DMS 273 (cell line): ENCODE measurements around the gene MANSC4.

Experiments
- DNase-seq: peaks from one replicate; lab custom pipeline; 2025; ENCODE audit not compliant: unreplicated experiment; lab: John Stamatoyannopoulos, UW

MANSC4 gene

DNA sequence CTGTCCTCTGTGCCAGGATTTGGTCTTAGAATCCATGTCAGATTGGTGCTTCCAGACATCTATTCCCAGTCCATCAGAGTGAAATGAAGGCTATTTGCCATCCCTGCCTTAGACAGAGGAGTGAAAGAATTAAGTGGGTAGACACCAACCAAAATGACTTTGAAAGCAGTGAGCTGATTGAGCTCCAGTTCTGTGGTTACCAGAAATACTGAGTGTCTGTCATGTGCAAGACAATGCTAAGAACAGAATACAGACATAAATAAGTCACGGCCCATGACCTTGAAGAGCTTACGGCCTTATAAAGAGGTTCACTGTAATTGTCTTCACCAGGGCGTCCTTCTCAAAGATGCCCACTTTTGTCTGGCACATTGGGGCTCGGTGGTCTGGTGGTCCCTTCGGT lies 21.6 kb upstream of the MANSC4 start:
- DNase-seq = no peak

GRCh38 chr12:27800819-27801218 lies 20.8 kb upstream of the MANSC4 start:
- DNase-seq = no peak

DNA sequence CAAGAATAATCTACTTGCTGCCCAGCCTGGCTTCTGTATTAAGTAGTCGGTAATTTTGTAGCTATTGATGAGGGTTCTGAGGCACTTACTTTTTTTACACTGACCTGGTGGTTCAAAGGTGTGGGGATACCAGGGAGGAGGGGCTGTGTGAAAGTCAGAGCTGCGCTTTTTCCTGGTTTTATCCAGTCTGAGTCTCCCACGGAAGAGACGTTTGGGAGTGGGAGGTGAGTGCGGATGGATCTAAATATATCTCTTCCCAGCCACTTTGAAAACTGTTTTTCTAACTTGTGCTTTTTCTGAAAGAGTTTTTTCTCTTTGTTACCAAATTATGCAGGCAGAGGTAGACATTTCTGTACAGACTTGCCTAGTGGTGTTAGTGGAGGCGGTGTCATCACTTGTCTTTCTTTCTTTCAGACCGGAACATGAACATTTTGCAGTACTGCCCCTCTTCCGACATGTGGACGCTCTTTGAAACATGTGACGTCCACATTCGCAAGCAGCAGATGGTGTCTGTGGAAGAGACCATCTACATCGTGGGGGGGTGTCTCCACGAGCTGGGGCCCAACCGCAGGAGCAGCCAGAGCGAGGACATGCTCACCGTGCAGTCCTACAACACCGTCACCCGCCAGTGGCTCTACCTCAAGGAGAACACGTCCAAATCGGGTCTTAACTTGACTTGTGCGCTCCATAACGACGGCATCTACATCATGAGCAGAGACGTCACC lies 17.4 kb upstream of the MANSC4 start:
- no peak for DNase-seq

DNA sequence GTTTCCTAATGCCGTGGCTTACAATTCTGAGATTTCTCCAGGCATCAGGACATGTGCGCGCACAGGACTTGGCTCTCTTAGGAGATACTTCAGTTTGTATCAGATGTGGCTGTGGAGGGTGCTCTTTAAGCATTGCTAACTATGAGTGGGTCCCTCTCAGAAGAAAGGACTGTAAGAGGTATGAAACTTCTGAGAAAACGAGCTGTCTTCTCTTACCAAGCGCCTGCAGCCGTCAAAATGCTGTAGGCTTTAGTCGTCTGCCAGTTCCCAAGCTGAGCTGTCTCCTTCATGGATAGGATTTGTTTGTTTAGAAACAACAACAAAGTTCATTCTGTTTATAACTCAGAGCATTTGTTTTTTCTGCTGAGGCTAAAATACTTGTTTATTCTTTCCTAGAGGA lies 16.1 kb upstream of the MANSC4 start:
- no peak for DNase-seq

DNA sequence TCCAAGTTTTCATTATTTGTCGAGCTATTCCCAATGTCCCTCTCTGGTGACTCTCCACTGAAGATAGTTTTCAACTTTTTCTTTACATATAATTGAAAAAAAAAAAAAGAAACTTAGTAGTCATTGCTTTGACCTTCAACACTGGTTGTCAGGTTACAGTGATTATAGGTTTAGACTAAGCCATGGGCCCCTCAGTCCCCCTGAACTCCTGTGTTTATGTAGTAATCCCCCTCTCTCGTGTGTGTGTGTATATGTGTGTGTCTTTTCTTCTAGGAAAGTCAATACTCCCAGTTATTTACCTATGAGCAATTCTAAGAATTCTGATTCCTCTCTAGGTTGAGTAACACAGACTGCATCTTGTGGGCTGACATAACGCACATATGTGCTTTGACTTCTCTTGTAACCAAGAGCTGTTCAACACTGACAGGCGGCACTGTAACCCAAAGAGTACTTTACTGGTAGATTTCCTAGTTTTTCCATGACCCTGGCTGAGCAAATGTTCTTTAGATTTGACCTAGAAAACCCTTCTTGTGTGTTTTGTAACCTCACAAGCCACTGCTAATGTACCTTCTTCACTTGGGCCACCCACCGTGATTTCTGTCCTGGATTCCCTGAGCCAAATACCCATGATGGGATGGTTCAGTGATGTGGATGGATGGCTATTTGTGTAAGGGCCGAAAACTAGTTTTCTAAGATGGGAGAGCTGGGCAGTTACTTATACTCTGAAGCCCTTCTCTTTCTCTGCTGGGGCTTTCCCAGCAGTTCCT lies 15.0 kb upstream of the MANSC4 start:
- no peak for DNase-seq

GRCh38 chr12:27790179-27790578 lies 10.1 kb upstream of the MANSC4 start:
- DNase-seq = no peak

DNA sequence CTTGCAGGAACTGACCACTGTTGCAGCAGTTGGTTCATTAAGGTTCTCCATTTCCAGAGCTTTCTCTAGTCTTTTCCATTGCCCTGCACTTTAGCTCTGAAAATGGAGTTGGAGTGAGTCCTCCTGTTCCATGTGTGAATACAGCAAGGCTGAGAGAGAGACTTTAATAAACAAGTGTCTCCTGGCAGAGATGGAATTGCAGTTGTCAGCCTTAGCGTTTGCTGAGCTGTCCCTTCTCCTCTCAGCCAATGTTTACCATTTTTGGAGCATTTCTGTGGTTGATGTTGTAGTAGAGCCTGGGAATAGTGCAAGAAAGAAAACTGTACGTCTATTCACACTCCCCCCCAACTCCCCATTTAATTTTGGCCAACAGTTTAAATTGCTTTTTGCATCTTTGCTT lies 7.5 kb upstream of the MANSC4 start:
- no peak for DNase-seq

- DNase-seq = no peak
These were observed 6.0 kb upstream of the MANSC4 start for GRCh38 chr12:27785882-27786570.

DNA sequence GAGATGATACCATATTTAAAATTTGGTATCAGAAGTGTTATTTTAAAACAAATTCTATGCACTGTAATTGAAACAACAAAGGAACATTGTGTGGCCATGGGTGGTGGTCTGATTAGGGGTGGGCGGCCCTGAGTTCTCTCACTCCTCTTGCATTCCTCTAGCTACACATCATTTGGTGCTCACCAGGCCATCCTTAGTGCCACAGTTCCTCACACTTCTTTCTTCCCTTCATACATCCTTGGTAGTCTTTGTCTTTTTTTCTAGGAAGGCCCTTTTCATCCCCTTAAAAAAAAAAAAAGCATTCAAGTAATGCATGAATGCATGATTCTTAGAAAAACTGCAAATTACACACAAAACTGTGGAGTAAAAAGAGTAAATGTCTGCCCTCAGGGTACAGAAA lies 2.4 kb upstream of the MANSC4 start:
- DNase-seq = no peak

- no peak for DNase-seq
These were observed 1.6 kb upstream of the MANSC4 start for GRCh38 chr12:27781680-27782079.

DNA sequence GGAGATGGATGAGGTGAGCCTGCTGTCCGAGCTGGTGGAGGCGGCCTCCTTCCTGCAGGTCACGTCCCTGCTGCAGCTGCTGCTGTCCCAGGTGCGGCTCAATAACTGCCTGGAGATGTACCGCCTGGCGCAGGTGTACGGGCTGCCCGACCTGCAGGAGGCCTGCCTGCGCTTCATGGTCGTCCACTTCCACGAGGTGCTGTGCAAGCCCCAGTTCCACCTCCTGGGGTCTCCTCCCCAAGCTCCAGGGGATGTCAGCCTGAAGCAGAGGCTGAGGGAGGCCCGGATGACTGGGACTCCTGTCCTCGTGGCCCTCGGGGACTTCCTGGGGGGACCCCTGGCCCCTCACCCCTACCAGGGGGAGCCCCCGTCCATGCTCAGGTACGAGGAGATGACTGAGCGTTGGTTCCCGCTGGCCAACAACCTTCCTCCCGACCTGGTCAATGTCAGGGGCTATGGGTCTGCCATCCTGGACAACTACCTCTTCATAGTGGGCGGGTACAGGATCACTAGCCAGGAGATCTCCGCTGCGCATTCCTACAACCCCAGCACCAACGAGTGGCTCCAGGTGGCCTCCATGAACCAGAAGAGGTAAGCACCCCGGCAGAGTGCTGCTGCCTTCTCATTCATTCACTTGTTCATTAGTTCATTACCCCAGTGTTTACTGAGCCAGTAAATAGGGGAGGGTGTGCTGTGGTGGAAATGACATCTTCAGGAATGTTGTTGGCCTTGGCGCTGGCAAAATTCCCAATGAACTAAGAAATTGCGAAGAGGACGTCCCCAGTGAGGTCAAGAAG lies 774 bp upstream of the MANSC4 start:
- DNase-seq = peak; percentile 44

DNA sequence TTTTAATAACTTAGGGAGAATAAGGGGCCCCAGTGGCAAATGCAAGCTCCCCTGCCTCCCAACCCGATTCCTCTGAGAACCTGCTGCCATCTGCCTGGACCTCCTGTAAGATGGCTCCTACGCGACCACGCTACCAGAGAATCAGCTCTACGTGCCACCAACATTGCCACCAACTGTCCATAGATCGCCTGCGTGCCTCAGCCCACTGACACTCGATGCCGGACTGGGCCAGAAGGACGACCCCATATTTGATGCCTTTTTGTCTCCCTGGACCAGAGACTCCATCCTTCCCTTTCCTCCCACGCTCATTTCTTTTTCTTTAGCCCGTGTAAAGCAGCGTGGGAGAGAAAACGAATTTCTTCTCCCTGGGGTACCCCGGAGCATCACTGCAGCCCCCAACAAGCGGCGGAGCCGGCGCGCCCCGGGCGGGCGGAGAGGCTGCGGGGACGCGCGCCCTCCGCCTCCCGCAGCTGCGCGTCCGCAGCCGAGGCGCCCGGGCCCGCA lies 568 bp downstream of the MANSC4 start:
- DNase-seq = peak; percentile 55

GRCh38 chr12:27778206-27778605 lies 1.8 kb downstream of the MANSC4 start:
- DNase-seq = no peak

DNA sequence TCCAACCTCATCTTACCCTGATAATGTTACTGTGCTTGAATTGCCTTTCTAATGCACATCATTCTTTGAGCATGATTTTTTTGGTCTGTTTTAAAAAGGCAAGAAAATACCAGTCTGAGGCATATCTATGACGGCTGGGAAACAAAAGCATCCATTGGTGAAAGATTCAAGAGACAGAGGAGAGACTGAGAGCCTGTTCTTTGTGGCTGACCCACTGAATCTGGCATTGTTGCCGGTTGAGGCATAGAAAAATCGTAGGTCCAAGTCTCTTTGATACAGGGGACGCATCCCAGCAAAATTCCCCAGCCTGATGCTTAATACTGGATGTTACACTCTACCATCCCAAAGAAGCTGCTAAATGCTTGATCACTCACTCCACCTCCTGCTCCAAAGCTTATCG lies 2.9 kb downstream of the MANSC4 start:
- DNase-seq = no peak

DNA sequence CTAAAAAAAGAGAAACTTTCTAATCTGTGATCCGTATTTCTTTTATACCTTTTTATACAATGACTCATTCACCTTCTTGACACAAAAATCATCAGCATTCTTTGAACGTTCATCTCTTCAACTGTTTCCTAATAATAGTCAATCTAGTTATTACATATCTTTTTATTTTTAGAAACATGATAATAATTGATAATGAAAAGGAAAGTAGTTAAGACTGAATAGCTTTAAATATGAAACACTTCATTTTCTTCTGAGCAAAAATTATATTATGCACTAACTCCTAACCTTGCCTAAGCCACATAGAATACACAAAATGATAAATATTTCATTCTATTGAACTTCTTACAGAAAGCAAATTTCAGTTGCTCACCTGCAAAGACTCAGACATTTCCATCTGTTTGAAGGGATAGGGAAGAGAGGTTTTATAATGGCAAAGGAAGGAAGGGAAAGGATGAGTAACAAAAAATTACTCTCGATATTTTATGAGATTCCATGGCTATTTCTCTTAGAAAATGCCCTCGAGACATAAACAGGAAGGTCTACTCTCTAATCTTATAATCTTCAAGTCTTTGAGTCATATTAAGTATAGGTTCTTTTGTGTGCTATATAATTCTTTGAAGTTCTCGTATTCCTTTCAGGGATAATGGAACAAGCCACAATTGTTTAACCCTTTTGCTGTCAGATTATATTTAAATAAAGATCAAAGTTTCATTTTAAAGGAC lies 7.5 kb downstream of the MANSC4 start:
- DNase-seq = no peak

DNA sequence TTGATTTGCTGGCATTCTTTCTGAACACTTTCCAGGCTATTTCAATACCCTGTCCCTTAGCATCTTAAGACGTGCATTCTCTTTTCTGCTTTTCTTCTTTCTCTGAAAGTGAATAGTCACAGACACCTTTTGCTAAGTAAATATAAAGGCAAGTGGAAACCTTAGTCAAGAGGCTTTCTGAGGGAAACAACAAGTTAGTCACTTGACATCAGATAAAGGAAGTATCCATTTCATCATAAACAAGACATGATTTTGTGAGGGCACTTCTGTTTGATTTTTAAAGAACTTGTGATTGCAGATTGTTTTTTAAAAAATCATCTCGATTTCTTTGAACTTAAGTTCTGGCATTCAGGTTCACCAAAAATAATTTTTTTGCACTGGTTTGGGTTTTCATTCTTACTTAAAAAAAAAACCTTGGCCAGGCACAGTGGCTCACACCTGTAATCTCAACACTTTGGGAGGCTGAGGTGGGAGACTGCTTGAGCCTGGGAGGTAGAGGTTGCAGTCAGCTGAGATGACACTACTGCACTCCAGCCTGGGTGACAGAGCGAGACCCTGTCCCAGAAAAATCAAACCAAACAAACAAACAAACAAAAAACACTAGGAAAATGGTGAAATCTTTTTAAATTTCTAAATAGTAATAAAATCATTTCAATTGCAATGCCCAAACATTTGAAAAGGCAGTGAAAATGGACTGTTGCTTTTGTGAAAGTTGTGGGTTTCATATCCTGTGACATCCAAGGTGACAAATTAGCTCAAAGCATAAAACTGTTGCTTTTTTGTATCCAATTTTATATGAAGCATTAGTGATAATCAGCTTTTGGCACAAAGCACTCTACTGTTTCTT lies 8.3 kb downstream of the MANSC4 start:
- no peak for DNase-seq

- no peak for DNase-seq
These were observed 10.8 kb downstream of the MANSC4 start for GRCh38 chr12:27769142-27769673.

GRCh38 chr12:27766587-27766986 lies 13.4 kb downstream of the MANSC4 start:
- DNase-seq = no peak

DNA sequence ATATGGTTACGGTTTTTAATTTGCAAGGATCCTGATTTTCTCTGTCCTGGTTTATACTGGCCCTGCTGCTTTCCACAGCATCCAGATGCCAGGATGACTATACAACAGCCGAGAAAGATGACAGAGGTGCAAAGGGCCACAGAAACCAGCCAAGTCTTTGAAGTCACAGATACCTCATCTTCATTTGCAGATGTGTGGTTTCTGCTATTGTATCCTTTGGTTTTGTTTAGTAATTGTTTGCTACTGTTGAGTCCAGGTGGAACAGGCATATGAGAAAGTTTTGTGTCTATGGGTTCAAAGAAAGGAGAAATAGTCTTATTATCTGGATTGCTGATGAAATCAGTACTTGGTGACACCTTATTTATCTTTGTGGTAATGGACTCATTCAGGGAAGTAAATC lies 17.3 kb downstream of the MANSC4 start:
- DNase-seq = no peak
